GM21367 (cell line): ENCODE results near the gene EIF6.
"Not testable (repeated sequence)": the region's sequence is repeated elsewhere in the genome, so short reads cannot be mapped to it uniquely, and the experiment has no call there.

ENCODE experiments used
- ATAC-seq: cut with Tn5 transposase; IDR thresholded peaks from one replicate; pipeline ENCODE4 v1.9.1; 2021; ENCODE audit not compliant: unreplicated experiment

The EIF6 gene

GRCh38 chr20:35284267-35284991 is at the start of gene EIF6:
EIF6 (minus strand) TSS chr20:35284772; CDS start chr20:35284487, 285 bp downstream.
- peak; percentile 69 for ATAC-seq

- no peak for ATAC-seq
Measured at GRCh38 chr20:35333606-35334005, 49.0 kb upstream of the EIF6 start.

GRCh38 chr20:35332540-35333200 is 48.1 kb upstream of the EIF6 start:
- no peak for ATAC-seq

GRCh38 chr20:35329435-35330139 is 45.0 kb upstream of the EIF6 start:
- ATAC-seq: no peak

- ATAC-seq: no peak
Measured at GRCh38 chr20:35328689-35329088, 44.1 kb upstream of the EIF6 start.

GRCh38 chr20:35328095-35328685 is 43.6 kb upstream of the EIF6 start:
- ATAC-seq: no peak

GRCh38 chr20:35327074-35327976 is 42.8 kb upstream of the EIF6 start:
- no peak for ATAC-seq

GRCh38 chr20:35326740-35327073 is 42.1 kb upstream of the EIF6 start:
- ATAC-seq: no peak

- no peak for ATAC-seq
Measured at GRCh38 chr20:35326021-35326739, 41.6 kb upstream of the EIF6 start.

- ATAC-seq: no peak
Measured at GRCh38 chr20:35325401-35325800, 40.8 kb upstream of the EIF6 start.

- ATAC-seq: no peak
Measured at GRCh38 chr20:35320396-35321126, 36.0 kb upstream of the EIF6 start.

GRCh38 chr20:35319871-35320197 is 35.3 kb upstream of the EIF6 start:
- ATAC-seq: no peak

- no peak for ATAC-seq
Measured at GRCh38 chr20:35319192-35319870, 34.8 kb upstream of the EIF6 start.

- ATAC-seq: no peak
Measured at GRCh38 chr20:35318502-35319157, 34.1 kb upstream of the EIF6 start.

GRCh38 chr20:35317416-35318210 is 33.0 kb upstream of the EIF6 start:
- ATAC-seq: no peak

- ATAC-seq: no peak
Measured at GRCh38 chr20:35316086-35316485, 31.5 kb upstream of the EIF6 start.

GRCh38 chr20:35315632-35316020 is 31.1 kb upstream of the EIF6 start:
- not testable (repeated sequence) for ATAC-seq
